Epidermal melanocyte (primary cell): ENCODE results near the gene TRPV3.
"Not testable (repeated sequence)": the region's sequence is repeated elsewhere in the genome, so short reads cannot be mapped to it uniquely, and the experiment has no call there.

Source experiments
- DNase-seq: peaks from one replicate; pipeline ENCODE4 v3.0.0; 2011; ENCODE audit warnings: low spot score; ENCODE audit not compliant: insufficient read length

TRPV3 gene

DNA sequence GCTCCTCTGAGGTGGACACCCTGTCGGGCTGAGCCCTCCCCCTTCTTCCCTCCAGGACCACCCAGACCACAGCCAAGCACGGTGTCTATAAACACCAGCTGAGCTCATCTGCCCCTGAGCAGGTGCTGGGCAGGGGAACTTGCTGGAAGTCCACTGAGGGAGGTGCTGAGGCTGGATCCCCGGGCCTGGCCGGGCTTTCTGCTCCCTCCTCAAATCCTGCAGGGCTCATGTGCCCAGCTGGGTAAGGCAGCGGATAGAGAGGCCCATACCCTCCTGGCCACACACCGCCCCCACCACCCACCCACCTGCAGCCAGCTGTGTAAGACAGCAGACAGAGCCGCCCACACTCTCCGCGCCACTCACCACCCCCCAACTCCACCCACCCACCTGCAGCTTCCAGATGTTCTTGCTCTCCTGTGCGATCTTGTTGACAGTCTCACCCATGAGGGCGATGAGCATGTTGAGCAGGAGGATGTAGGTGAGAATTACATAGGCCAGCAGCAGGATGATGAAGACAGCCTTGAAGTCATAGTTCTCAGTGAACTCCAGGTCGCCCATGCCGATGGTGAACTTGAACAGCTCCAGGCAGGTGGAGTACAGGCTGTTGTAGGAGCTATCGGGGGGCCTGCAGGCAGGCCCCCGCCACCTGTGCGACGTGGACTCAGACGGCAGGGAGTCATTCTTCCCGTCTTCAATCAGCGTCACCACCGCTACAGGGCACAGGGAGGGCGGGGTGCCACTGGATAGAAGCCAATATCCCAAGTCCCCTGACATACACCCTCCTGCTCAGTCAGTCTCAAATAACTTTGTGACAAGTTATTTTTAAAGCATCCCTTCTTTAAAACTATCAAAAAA, 15.9 kb upstream of the TRPV3 start:
- DNase-seq = no peak

DNA sequence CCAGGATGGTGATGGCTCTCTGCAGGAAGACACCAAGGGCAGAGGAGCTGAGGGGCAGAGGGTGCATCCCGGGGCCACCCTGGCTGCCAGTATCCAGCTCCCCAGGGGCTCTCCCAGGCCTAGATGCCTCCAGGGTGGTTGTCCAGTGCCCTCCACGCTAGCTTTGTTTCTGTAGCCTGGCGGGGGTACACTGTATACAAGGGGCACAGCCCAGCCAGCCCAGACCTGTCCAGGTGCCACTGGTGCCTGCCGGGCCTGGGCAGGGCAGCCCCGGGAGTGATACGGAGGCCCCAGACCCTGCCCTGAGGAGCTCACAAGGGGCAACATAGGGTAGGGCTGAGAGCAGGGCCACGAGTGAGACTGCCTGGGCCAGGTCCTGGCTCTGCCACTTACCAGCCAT, 14.6 kb upstream of the TRPV3 start:
- DNase-seq = no peak

DNA sequence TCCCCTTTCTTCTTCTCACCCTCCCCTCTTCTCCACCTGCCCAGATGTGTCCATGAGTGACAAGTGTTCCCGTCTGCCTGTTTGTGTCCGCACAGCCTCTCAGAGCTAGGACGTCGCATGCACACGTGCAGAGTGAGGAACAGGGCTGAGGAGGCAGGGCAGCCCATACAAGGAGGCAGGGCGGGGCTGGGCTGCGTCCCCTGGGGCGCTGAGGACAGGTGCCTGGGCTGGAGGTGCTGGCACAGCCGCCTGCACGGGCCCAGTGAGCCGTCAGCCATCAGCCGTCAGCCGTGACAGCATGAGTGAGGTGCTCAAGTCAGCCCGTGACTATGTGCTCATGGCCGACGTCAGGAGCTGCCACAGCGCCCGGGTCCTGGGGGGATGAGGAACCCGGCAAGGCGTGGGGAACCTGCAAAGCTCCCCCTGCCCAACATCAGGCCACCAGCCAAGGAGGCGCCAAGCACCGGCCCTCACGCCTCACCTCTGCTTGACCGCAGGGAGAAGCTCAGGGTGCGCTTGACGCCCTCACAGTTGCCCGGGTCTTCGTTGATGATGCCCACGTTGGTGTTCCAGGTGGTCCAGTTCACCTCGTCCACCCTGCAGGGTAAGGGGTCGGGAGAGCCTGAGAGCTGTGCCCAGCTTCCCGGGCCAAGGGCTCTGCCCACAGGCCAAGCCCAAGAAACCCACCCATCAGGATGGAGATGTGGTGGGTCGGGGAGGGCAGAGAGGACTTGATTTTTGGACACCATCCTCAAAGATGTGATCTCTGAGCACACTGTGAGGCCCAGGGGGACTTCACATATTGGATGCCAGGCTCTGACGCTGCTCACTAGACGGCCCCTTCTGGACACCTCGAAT, 13.7 kb upstream of the TRPV3 start:
- DNase-seq = no peak

DNA sequence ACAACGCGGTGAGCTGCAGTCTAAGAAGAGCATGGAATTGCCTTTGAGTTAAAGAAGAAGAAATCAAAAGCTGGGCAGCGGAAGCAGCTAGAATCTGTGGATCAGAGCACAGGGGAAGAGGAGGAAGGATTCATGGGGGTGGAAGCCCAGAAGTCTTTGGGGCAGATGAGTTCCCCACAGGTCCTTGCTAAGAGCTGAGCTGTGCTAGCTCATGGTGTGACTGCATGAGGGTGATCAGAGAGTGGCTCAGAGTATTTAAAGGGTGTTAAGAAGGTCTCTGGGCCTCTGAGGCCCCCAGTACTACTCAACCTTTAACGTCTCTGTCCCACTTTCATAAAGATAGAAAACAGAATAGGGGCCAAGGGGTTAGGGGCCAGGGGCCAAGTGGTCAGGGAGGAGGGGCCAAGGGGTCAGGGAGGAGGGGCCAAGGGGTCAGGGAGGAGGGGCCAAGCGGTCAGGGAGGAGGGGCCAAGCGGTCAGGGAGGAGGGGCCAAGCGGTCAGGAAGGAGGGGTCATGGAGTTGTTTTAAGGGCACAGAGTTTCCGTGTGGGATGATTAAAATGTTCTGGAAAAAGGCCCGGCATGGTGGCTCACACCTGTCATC, 12.0 kb upstream of the TRPV3 start:
- DNase-seq = no peak

DNA sequence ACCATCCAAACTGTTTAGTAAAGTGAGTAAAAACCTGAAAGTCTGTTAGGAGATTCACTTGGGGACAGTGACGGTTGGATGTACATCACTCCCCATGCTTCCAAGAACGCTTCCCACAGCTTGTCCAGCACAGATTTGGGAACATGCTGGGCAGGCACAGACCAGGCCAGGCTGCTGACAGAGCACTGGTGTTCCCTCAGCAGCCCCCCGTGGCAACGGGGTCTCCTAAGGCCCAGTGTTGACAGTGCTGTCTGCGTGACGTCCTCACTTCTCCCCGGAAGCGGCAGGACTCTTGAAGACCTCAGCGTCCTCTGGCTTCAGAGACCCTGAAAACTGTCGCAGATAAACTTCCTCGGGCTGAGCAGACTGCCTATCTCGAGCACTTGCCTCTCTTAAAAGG, 8.9 kb upstream of the TRPV3 start:
- no peak for DNase-seq

DNA sequence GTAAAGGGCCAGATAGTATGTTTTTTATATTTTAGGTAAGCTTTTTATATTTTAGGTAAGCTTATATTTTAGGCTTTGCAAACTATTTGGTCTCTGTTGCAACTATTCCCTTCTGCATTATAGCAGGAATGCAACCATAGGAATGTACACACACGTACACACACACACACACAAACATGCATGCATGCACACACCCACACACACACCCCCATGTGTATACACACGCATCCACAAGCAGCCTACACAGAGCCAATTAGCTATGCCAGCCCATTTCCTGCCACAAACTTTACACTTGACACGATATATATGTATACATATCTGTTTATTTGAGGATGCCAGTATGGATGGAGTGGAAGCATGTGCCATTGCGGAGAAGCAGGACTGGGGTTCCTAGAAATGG, 7.5 kb upstream of the TRPV3 start:
- no peak for DNase-seq

DNA sequence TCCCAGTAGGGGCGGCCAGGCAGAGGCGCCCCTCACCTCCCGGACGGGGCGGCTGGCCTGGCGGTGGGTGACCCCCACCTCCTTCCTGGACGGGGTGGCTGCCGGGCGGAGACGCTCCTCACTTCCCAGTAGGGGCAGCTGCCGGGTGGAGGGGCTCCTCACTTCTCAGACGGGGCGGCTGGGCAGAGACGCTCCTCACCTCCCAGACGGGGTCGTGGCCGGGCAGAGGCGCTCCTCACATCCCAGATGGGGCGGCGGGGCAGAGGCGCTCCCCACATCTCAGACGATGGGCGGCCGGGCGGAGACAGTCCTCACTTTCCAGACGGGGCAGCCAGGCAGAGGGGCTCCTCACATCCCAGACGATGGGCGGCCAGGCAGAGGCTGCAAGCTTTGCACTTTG, 6.6 kb upstream of the TRPV3 start:
- DNase-seq = not testable (repeated sequence)

DNA sequence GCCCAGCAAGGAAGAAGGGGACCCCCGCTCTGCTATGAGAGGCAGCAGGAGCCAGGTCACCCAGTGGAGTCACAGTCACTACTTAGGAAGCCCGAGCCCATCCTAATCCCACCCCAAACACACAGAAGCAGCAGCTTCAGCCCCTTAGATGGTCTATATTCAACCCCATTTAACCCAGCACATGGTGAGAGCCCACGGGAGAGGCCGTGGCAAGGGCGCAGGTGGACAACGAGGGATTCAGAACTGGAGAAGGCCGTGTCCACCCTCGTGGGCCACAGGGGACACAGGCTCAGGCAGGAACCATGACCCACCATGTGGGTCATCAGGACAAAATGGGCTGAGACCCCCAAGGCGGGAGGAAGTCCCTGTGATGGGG, 1.6 kb upstream of the TRPV3 start:
- no peak for DNase-seq

DNA sequence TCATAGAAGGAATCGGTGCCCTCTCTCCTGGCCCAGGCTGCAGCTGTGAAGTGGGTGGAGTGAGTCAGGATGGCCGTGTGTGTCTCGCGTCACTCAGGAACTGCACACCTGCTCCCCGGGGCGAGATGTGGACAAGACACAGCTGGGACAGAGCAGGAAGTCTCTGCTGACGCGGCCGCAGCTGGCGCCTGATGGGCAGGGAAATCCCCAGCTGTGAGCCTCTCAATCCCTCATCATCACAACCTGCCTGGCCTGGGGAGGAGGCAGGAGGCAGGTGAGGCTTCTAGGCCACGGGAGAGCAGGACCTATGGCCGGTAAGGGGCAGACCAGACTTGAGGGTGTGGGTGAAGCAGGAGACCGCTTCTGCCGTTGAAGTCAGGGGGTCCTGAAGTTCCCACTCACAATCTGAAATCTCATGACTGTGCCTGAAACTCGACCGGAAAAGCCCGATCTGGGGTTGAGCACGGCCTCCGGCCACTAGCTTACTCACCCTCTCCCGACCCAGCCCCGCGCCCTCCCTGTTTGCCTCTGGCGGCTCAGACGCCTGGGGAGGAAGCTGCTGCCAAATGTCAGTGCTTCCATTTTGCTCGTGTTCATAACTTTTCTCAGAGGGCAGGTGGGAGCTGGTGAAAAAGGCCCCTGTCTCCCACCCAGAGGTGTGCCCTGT, 1.1 kb upstream of the TRPV3 start:
- DNase-seq = peak; percentile 66

DNA sequence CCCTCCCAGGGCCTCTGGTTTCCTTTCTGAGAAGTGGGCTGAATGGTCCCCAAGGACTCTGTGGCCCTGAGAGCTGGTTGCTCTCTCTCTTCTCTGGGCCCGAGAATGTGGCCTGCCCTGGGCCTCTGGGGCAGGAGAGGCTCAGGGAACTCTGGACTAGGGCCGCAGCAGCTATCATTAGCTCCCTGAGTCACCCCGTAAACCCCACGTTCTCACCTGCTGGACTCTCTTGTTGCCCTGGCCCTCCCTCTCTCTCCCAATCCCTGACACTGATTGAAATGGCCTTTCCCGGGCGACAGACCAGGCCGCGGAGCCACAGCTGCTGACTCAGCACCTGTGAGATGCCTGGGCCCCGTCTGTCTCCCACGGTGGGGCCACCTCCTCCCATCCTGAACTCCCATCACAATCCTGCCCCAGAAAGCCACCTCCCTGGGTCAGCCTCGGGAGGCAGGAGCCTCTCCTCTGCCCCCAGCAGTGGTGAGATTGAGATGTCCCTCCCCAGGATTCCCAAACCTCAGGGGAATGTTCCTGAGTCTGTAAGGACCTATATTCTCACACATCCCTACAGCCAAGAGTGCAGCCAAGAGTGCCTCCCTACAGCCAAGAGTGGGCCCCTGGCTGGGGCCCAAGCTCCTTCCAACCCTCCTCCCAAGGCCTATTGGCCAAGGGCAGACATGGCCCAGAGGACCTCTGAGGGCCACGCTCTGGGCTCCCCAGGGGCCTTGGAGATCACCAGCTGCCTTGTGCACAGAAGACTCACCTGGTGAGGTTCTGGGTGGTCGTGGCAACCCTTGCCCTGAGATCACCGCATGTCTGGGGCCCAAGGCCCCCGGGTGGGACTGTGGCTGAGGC, 470 bp downstream of the TRPV3 start:
- DNase-seq = no peak

DNA sequence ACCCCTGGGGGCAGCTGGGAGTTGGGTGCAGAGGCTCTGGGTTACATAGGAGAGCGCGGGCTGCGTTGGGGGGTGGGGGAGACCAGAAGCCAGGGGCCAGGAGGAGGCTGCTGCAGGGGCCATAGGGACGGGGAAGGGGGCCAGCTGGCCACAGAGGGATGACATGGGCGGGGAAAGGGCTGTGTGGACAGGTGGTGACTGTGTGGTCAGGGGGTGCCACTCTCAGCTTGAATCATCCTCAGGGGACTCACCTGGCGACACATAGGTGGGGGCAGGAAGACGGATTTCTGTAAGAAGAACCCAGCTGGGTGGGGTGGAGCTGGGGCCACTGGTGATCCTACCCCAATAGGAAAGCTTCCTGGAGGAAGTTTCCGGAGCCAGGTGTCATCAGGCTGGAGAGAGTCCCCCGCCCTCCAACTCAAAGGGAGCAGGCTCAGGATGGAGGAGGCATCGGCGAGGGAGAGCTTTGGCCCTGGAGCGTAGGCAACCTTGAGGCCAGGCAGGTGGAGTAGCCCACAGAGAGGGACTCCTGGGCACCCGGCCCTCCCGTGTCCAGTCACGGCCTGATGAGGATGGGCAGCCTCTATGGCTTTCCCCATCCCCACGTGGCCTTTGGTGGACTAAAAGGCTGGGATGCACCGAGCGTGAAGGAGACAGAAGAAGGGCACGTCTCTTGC, 1.2 kb downstream of the TRPV3 start:
- DNase-seq = no peak

DNA sequence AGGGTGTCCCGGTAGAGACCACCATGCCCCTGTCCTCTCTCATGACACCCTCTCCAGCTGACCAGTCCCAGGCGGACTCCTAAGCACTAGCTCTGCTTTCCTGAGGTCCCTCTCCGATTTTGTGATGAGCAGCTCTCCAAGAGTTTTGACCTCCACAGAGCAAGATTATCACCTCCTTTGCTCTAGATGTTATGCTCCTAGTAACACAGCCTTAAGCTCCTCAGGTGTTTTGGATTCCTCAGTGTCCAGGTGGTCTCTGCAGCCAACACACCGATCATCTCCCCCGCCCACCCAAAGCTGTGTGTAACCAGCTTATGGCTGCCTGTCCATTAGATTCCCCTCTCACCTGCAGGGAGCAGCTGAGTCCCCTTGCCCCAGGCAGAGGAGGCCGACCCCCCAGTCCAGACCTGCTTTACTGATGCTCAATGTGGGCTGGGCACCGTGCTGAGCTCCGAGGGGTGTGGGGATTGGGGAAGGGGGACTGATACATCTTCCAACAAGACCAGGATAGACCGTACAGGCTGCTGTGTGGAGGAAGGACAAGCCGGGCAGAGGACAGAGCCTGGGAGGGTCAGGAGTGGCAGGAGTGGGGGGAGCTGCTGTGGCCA, 2.3 kb downstream of the TRPV3 start:
- no peak for DNase-seq

DNA sequence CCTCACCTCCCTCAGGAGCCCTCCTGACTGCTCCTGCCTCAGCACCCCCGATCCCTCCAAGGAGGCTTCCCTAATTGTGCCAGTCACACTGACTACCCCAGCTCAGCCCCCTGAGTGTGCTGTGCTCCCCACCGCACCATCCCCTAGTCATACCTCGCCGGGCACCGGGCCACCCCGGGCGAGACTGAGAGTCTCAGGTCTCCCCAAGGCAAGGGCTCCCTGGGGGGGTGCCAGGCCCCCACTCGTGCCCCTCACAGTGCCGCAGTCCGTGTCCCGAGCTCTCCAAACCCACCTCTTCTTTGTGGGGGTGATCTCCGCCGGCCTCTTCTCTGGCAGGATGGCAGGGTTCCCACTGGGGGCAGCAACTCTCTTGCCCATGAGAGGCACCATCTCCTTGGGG, 3.2 kb downstream of the TRPV3 start:
- no peak for DNase-seq

DNA sequence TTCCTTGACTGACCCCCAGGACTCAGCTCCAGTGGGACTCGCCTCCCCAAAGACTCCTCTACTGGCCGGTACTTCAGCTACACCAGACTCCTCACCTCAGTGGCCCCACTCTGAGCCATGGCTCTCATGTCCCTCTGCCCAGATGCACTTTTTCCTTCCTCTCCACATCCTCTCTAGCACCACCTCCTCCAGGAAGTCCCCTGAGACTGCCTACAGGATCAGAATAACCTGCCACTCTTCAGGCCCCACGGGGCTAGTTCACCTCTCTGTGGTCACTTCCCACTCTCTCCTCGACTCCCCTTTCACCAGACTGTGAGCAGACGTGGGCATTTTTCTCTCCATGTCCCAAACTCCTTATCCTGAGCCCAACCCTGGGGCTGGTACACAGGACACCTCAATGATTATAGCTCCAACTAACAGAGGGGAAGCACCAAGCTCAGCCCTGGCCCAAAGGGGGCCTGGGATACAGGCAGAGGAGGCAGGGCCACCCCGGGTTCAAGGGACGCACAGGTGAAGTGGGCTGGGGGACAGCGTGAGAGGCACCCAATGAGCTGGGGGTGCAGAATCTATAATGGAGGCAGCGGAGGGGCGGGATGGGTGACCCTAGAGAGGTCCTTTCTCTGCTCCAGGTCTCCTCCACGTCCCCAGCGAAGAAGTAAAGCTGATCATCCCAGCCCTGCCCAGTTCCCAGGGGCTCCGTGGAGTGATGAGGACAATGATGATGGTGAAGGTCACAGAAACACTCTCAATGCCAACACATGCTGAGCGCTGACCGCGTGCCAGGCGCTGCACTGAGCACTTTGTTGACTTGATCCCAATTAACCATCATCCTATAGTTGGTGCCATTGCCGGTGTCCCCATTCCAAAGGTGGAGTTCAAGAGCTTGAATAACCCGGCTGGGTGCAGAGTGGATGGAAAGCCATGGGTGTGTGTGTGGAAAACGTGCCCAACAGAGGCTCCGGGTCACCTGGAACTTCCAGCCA, 3.9 kb downstream of the TRPV3 start:
- no peak for DNase-seq

DNA sequence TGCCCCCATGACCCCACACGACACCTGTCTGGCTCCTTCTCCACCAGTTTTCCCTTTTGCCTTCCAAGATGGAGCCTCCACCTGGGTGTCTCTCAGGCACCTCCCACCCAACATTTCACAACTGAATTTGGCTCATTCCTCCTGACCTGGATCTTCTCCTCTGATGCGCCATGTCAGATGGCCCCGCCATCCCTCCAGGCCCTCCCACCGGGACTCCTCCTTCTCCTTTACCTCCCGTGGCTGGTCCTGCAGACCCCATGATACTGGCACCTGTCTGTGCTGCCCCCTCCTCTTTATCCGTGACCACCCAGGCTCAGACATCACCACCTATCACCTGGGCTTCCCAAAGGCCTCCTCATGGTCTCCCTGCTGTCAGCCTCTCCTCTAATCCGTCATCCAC, 4.7 kb downstream of the TRPV3 start:
- DNase-seq = no peak

DNA sequence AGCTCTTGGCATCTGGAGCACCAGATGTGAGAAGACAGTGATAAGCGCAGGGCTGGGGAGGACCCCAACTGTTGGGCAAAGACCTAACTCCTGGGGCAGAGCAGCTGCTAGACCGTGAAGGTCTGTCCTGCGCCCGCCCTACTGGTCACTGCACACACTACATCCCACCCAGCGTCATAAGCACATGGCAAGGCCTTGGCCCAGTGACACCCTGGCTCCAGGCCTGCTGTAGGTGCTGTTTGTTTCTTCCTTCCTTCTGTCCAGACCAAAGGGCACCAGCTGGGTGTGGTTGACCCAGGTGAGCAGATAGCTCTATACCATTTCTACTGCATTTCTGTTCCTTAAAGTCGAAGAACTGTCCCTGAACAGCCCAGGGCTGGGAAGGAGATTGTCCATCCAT, 6.4 kb downstream of the TRPV3 start:
- no peak for DNase-seq

DNA sequence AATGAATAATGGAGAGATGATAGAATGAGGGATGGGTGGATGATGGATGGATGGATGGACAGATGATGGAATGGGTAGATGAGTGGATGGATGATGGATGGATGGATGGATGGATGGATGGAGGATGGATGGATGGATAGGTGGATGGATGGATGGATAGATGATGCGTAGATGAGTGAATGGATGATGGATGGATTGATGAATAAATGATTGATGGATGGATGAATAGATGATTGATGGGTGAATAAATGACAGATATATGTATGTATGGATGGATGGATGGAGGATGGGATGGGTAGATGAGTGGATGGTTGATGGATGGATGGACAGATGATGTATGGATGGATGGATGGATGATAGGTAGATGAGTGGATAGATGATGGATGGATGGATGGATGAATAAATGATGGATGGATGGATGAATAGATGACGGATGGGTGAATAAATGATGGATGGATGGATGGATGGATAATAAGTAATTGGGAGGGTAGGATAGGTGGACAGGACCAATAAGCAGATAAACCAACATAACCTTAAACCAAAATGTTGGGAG, 7.9 kb downstream of the TRPV3 start:
- no peak for DNase-seq

DNA sequence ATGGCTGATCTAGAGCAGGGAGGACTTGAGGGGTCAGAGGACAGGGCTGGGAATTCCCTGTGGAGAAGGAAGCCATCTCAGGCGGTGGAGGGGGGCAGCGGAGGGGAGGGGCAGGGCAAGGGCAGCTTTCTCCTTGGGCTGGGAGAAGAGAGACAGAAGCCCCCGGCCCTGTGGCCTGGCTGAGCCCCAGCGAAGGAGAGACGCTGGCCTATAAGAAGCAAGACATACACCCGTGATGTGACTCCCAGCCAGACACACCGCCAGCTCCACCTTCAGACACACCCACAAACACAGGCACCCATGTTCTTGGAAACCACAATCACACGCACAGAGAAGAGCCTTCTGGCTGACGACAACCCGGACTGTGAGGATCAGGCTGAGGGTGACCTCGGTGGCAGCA, 10.0 kb downstream of the TRPV3 start:
- DNase-seq = no peak
